Stimulated activated CD8-positive, alpha-beta memory T cell treated with anti-CD3 and anti-CD28 coated beads, Interleukin-7, amount 100 ng/mL, for 24 hours (primary cell): ENCODE data around the gene VGLL4.
"Not testable (repeated sequence)": the region's sequence is repeated elsewhere in the genome, so short reads cannot be mapped to it uniquely, and the experiment has no call there.

Experiments
- DNase-seq: peaks from one replicate; pipeline ENCODE4 v3.0.0-alpha.2; 2020; ENCODE audit warnings: low read depth

VGLL4 gene, protein sequence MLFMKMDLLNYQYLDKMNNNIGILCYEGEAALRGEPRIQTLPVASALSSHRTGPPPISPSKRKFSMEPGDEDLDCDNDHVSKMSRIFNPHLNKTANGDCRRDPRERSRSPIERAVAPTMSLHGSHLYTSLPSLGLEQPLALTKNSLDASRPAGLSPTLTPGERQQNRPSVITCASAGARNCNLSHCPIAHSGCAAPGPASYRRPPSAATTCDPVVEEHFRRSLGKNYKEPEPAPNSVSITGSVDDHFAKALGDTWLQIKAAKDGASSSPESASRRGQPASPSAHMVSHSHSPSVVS

DNA sequence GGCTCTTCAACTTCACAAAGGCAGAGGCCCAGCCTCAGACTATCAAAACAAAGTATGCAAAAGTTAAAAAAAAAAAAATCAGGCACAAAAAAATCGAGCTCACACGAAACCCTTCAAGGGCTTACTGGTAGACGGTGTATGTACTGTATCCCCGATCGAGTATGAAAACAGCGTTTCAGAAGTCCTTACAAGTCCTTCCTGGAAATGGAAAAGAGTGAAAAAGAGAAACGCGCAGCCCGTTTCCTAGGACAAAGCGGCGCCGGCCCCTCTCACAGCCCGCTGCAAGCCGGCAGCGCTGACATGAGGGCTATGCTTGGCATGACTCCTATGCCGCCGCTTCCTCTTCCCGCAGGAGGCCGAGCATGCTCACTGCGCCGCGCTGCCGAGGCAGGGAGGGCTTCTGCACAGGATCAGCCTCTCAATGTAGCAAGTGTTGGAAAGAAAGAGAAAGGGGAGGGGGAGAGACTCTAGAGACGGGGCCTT lies at the start of gene VGLL4:
VGLL4 (minus strand) TSS at position 311 of the 483 bp plus-strand sequence. CDS start 397 bp downstream, outside the sequence.
- DNase-seq: peak; percentile 44

GRCh38 chr3:11692532-11692813 lies 48.8 kb upstream of the VGLL4 start:
- no peak for DNase-seq

DNA sequence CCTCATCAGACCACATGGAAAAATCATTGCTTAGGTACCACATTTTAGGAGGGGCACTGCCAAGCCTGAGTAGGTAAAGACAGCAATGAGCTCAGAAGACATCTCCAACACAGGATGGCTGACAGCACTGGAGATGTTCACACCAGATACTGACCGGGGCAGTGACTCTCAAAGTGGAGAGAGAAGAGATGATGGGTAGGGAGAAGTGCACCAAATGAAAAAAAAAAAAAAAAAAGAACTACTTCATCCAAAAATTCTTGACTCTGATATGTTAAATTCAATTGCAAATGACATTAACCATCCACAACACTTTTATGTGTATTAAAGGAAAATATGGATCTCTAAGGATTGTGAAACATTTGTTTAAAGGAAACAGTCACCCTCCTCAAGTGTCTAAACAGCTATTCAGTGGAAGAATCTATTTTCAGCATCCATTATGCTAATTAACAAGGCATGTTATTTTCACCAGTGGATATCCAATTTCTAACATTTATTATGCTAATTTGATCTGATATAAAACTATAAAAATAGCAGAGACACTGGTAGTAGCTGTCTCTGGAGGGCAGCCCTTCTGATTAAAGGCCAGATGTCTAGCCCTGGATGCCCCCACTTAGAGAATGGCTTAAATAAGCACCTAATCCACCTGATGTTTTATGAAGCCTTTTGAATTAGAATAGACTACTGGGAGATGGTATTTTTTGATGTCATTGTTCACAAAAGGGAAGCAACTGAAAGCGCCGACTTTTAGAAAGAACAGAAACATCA lies 48.2 kb upstream of the VGLL4 start:
- DNase-seq: no peak

- DNase-seq: no peak
Measured at GRCh38 chr3:11690863-11691766, 47.4 kb upstream of the VGLL4 start.

- DNase-seq: no peak
Measured at GRCh38 chr3:11689749-11690148, 46.0 kb upstream of the VGLL4 start.

GRCh38 chr3:11684980-11685379 lies 41.3 kb upstream of the VGLL4 start:
- DNase-seq: not testable (repeated sequence)

DNA sequence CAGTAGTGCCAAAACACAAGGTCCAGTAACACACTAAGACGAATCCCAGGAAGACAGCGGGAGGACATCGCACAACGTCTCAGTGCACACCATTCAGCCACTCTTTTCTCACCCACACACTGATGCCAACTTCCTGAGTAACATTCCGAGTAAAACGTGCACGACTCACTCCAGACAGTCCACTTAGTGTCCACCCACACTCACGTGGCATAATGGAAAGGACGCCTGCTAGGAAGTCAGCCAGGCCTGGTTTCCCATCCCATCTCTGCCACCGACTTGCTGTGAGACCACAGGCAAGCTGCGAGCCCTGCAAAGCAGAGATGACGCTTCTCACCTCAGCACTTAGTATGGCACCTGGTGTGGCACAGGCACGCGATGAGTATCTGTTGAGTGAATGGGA lies 36.8 kb upstream of the VGLL4 start:
- DNase-seq: no peak

DNA sequence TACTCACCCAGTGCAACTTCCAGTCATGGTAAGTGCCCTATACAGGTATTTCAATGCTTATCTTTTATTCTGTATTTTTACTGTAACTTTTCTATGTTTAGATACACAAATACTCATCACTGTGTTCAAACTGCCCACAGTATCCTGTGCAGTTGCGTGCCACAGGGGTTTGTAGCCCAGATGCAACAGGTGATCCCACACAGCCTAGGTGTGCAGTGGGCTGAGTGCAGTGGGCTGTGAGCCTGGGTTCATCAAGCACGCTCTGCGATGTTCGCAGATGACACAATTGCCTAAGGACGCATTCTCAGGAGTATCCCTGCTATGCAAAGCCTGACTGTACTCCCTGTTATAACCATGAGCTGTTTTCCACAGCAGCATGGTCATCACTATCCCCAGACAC lies 36.2 kb upstream of the VGLL4 start:
- DNase-seq: no peak

DNA sequence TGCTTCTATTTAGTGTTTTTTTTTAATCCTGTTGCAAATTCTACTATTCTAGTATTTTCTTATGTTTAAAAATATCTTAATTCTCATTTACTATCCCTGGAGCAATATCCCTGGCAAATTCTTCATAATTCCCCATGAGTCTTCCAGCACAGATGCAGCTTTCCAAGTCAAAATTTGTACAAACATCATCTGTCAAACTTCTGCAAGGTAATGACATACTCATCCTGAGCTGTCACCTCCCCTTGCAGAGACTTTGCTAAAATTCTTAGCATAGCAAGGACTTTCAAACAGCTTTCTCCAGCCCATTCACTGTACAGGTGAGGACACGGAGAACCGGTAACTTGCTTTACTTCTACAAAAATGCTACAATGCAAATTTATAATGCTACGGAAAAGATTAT lies 28.6 kb upstream of the VGLL4 start:
- DNase-seq: no peak

GRCh38 chr3:11671648-11672100 lies 28.0 kb upstream of the VGLL4 start:
- DNase-seq: no peak

GRCh38 chr3:11668243-11669235 lies 24.8 kb upstream of the VGLL4 start:
- no peak for DNase-seq

DNA sequence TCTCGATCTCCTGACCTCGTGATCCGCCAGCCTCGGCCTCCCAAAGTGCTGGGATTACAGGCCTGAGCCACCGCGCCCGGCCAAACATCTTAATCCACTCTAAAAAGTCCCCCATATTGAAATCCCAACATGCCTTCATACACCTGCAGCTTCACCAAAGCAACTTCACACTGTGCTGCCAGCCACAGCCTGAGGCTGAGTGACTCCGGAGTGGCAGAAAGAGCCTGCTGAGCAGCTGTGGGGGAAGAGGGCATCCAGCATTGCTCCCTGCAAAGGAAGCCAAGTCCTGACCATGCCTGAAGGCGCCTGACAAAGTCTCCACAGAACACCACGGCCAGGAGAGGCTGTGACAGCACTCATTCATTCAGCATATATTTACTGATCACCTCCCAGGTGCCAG lies 21.6 kb upstream of the VGLL4 start:
- DNase-seq: no peak

DNA sequence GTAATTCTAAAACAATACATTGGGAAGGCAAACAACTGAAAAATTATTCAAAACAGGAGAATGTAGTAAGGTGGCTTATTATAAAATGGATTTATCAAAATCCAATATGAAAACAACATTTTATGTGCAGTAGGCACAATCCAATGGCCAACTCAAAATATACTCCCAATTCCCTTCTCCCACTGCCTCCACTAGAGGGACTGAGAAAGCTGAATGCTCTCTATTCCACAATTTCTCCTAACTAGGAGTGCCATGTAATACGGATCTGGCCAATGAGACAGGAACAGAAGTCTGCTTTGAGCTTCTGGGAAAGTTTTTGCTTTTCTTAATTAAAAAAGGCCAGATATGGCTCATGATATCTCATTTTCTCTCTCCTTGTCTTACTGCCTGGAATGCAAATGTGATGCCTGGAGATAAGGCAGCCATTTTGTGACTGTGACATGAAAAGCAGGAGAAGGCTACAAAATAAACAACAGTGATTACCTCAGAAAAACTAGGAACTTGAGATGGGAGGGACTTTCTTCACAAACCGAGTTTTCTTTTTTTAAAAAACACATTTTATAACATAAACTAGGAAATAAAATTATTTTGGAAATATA lies 18.8 kb upstream of the VGLL4 start:
- no peak for DNase-seq

GRCh38 chr3:11661827-11662226 lies 18.1 kb upstream of the VGLL4 start:
- DNase-seq: no peak

- no peak for DNase-seq
Measured at GRCh38 chr3:11661052-11661656, 17.4 kb upstream of the VGLL4 start.

GRCh38 chr3:11660242-11660641 lies 16.5 kb upstream of the VGLL4 start:
- DNase-seq: no peak

DNA sequence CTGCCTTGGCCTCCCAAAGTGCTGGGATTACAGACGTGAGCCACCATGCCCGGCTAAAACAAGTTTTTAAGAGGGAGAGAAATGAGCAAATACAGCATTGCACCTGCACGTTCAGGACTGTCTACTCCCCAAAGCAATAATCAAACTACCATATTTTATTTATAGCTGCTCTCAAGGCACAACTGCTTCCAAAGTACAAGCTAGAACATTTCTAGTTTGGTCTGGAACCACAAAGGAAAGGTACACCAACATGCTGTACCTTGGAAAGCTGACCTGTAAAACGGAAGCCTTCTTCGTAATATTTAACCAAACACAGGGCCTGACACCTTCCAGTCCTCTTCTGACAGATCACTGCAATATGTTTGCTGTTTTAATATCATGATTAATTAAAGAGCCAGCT lies 14.5 kb upstream of the VGLL4 start:
- no peak for DNase-seq

GRCh38 chr3:11655196-11655928 lies 11.6 kb upstream of the VGLL4 start:
- no peak for DNase-seq

DNA sequence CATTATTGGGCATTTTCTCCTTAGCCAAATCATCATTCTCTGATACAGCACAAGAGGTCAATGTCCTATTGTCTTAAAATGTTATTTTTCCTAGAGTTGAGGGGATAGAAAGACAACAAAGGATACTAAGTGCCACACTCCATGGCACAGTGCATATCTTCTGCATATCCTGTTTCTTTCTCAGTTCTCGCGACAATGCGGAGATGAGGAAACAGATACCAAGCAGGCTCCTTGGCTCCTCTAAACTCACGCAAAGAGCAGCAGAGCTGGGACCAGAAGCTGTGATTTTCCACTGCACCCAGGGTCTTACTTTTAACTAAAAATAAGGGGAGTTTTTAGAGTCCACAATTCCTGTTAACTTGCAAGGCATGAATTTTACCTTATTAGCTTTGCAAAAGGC lies 10.5 kb upstream of the VGLL4 start:
- DNase-seq: no peak
